Measurements from ENCODE around the gene BTAF1.

The BTAF1 gene

DNA sequence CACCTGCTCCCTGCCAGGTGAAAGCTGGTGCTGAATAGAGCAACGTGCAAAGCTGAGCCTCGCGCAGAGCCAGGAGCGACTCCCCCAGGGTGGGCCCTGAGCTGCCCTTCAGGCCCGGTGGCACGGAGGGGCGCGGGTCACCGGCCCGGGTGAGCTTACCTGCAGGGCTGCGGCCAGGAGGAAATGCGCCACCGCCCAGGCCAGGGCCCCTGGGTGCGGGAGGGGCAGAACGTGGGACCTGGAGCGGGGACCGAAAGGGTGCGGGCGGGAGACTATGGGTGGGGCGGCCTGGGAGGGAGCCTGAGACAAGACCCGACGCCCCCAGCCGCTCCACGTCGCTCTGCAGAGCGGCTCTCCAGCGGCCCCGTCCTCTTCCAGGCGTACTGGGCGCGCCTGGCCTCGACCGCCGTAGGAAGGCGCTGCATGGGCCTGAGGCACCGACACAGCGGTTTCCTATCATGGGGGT, 122.1 kb downstream of the BTAF1 start:
- no peak for DNase-seq (ENCODE audit: low read depth)
- H3K4me3 ChIP-seq (ENCODE audit: low read depth, low read length): no peak overlapping the region
- TF ChIP-seq CTCF (conservative IDR thresholded peaks at IDR 0.05; ENCODE audit: low read depth, low read length): no peak

- DNase-seq (ENCODE audit: low read depth): no peak
- H3K4me3 ChIP-seq (ENCODE audit: low read depth, low read length): no peak overlapping the region
- TF ChIP-seq CTCF (conservative IDR thresholded peaks at IDR 0.05; ENCODE audit: low read depth, low read length): no peak
Observed at GRCh38 chr10:92047215-92047614, 123.6 kb downstream of the BTAF1 start.

DNA sequence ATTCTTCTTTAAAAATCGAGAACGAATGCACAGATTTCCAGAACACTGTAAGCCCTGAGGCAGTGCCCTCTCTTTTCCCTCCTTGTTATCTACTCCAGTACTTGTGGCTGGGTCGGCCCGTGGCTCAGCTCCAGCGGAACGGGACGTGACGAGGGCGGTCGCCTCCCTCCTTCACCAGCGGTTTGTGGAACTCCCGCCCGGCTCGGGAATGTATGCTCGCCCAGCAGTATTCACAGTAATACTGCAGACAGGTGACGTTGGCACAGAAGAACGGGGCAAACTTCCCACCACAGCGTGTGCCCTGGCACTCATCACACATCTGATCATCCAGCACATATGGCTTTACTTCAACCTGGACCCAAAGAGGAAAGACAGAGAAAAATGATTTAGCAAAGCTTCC, 128.5 kb downstream of the BTAF1 start:
- H3K4me3 ChIP-seq (ENCODE audit: low read depth, low read length): no peak overlapping the region
- no peak for DNase-seq (ENCODE audit: low read depth)
- no peak for TF ChIP-seq CTCF (conservative IDR thresholded peaks at IDR 0.05; ENCODE audit: low read depth, low read length)

DNA sequence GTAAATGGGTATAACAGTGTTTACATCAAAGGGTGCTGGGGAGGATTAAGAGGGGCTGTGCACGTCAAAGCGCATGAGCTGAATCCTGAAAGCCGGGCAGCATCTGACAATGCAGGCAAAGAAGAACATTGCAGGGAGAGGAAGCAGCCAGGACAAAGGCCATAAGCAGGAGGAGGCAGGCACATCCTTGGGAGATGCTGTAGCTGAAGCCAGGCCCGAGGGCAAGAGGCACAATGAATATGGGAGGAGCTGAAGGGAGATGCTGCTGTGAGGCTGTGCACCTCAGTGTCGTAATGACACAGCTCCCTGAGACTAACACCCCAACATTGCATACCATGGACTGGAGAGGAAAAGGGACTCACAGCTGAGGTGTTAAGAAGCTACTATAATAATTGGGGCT, 129.2 kb downstream of the BTAF1 start:
- H3K4me3 ChIP-seq (ENCODE audit: low read depth, low read length): no peak overlapping the region
- no peak for TF ChIP-seq CTCF (conservative IDR thresholded peaks at IDR 0.05; ENCODE audit: low read depth, low read length)
- no peak for DNase-seq (ENCODE audit: low read depth)

DNA sequence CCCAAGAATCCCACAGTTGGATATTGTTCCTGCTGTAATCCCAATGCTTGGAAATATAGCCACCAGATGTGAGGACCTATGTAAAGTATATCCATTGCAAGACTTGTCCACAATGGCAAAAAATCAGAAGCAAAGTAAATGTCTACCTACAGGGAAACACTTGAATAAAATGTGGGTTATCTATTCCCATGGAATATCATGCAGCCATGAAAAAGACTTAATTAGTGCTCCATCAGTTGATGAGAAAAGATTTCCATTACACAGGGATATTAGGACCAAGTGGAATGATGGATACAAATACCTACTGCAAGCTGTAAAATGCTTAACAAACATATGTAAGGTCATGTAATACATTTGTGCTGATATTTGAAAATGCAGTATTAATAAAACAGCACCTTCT, 131.2 kb downstream of the BTAF1 start:
- TF ChIP-seq CTCF (conservative IDR thresholded peaks at IDR 0.05; ENCODE audit: low read depth, low read length): no peak
- no peak overlapping the region for H3K4me3 ChIP-seq (ENCODE audit: low read depth, low read length)
- no peak for DNase-seq (ENCODE audit: low read depth)

DNA sequence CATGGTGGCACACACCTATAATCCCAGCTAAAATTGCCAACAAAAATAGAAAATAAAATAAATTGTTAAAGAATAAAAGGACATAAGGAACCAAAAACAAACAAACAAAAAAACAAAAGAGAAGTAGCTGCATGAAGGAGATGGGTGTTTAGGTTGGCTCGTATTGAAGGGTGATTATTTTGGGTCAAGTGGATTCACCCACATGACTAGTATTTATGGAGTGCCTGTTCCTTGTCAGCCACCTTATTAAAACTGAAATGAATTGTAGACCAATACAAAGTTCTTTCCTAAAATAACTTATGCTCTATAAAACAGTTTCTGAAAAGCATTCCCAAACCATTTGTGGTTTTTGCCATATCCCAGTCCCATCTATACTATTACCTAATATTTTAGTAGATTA, 138.7 kb downstream of the BTAF1 start:
- TF ChIP-seq CTCF (conservative IDR thresholded peaks at IDR 0.05; ENCODE audit: low read depth, low read length): no peak
- no peak overlapping the region for H3K4me3 ChIP-seq (ENCODE audit: low read depth, low read length)
- no peak for DNase-seq (ENCODE audit: low read depth)

- DNase-seq (ENCODE audit: low read depth): no peak
- H3K4me3 ChIP-seq (ENCODE audit: low read depth, low read length): no peak overlapping the region
- no peak for TF ChIP-seq CTCF (conservative IDR thresholded peaks at IDR 0.05; ENCODE audit: low read depth, low read length)
Observed at GRCh38 chr10:92064506-92064905, 140.9 kb downstream of the BTAF1 start.
